ENCODE data around the gene DLG2.

- TF ChIP-seq RCOR1 (IDR thresholded peaks at IDR 0.05; ENCODE audit: insufficient replicate concordance, low read length) (no peak), USF2 (IDR thresholded peaks at IDR 0.05; ENCODE audit: low read depth, low read length) (no peak), CHD1 (IDR thresholded peaks at IDR 0.05; ENCODE audit: low read depth, low read length) (no peak), POLR2A (IDR thresholded peaks at IDR 0.05; ENCODE audit: low read depth, low read length) (no peak), MXI1 (IDR thresholded peaks at IDR 0.05; ENCODE audit: borderline replicate concordance, low read depth, low read length) (no peak), CEBPB (IDR thresholded peaks at IDR 0.05; ENCODE audit: low read depth, low read length) (no peak), ELK1 (IDR thresholded peaks at IDR 0.05; ENCODE audit: borderline replicate concordance, low read depth, low read length) (no peak)
- TF ChIP-seq, protein P1, sequence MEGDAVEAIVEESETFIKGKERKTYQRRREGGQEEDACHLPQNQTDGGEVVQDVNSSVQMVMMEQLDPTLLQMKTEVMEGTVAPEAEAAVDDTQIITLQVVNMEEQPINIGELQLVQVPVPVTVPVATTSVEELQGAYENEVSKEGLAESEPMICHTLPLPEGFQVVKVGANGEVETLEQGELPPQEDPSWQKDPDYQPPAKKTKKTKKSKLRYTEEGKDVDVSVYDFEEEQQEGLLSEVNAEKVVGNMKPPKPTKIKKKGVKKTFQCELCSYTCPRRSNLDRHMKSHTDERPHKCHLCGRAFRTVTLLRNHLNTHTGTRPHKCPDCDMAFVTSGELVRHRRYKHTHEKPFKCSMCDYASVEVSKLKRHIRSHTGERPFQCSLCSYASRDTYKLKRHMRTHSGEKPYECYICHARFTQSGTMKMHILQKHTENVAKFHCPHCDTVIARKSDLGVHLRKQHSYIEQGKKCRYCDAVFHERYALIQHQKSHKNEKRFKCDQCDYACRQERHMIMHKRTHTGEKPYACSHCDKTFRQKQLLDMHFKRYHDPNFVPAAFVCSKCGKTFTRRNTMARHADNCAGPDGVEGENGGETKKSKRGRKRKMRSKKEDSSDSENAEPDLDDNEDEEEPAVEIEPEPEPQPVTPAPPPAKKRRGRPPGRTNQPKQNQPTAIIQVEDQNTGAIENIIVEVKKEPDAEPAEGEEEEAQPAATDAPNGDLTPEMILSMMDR (conservative IDR thresholded peaks at IDR 0.05; ENCODE audit: low read depth, low read length), result no peak
Measured at GRCh38 chr11:85377901-85378300, 249.2 kb downstream of the DLG2 start.

All from IMR-90 (cell line).